ENCODE results near the gene HHAT.

GRCh38 chr1:210416681-210417080 lies 88.0 kb downstream of the HHAT start:
- no peak for TF ChIP-seq GATA3 (IDR thresholded peaks at IDR 0.05; ENCODE audit: low read depth, low read length)
- TF ChIP-seq GATA2 (IDR thresholded peaks at IDR 0.05; ENCODE audit: low read depth, low read length), result no peak

Data from SH-SY5Y (cell line).